GM19099 (cell line): ENCODE data around the gene RTF2.

Source experiments
- POLR2A ChIP-seq: IDR thresholded peaks from 3 replicates; pipeline ENCODE4 v1.6.1; 2011; ENCODE audit warnings: low read depth; ENCODE audit not compliant: insufficient read length; ENCODE audit errors: extremely low read depth

Gene RTF2

GRCh38 chr20:56551571-56551970, 83.1 kb downstream of the RTF2 start:
- no peak for TF ChIP-seq POLR2A

GRCh38 chr20:56552911-56553629, 84.6 kb downstream of the RTF2 start:
- TF ChIP-seq POLR2A: no peak

- no peak for TF ChIP-seq POLR2A
These were observed 86.4 kb downstream of the RTF2 start for GRCh38 chr20:56554869-56555268.

- no peak for TF ChIP-seq POLR2A
These were observed 90.5 kb downstream of the RTF2 start for GRCh38 chr20:56558968-56559367.

GRCh38 chr20:56565511-56565910, 97.1 kb downstream of the RTF2 start:
- TF ChIP-seq POLR2A: no peak

- TF ChIP-seq POLR2A: no peak
These were observed 98.2 kb downstream of the RTF2 start for GRCh38 chr20:56566621-56567020.
